ENCODE results near the gene HS3ST2.

Gene HS3ST2

DNA sequence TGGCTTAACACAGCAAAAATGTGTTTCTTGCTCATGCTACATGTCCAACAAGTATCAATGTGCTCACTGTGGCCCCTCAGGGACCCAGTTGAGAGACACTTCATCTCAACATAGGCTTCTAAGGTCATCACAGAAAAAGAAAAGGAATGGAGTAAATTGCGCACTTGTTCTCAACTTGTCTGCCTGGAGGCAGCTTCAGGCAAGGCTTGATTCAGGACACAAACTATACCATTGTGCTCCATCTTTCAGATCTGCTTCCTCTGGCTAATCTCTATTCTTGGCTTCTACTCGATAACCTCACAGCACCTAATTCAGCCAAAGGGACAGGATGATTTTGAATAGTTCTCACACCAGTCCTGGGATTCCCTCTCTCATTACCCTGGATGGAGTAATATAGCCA, 35.6 kb downstream of the HS3ST2 start:
- no peak overlapping the region for H3K4me3 ChIP-seq
- DNase-seq = no peak
- no peaks in the 10 kb centered on the region for H3K4me1 ChIP-seq
- no peak overlapping the region for H3K27ac ChIP-seq
- intact Hi-C loops (cut with DNase I; ENCODE audit: low total_unique reads) = no loop called here
- no peaks in the 10 kb centered on the region for H3K36me3 ChIP-seq
- no peaks in the 10 kb centered on the region for H3K9me3 ChIP-seq
- TF ChIP-seq, protein P1, sequence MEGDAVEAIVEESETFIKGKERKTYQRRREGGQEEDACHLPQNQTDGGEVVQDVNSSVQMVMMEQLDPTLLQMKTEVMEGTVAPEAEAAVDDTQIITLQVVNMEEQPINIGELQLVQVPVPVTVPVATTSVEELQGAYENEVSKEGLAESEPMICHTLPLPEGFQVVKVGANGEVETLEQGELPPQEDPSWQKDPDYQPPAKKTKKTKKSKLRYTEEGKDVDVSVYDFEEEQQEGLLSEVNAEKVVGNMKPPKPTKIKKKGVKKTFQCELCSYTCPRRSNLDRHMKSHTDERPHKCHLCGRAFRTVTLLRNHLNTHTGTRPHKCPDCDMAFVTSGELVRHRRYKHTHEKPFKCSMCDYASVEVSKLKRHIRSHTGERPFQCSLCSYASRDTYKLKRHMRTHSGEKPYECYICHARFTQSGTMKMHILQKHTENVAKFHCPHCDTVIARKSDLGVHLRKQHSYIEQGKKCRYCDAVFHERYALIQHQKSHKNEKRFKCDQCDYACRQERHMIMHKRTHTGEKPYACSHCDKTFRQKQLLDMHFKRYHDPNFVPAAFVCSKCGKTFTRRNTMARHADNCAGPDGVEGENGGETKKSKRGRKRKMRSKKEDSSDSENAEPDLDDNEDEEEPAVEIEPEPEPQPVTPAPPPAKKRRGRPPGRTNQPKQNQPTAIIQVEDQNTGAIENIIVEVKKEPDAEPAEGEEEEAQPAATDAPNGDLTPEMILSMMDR (IDR thresholded peaks at IDR 0.05) = no peak
- H3K27me3 ChIP-seq = no peaks in the 10 kb centered on the region

DNA sequence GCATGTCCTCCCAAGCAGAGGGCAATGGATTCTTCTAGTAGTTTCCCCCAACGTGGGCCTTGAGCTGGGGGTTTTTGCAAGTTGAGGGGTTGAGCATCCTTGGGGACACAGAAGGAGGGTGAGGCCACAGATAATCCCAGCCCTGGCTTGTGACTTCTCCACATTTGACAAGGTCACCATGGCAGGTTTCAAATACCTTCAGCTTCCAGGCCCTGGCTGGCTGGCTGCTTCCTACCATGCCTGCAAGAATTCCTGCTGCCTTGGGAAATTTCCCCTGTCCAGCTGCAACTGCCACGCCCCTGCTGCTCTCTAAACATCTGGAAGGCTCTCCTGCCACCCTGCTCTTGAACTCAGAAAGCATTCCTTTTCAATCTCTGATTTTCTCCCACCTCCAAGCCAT, 41.3 kb downstream of the HS3ST2 start:
- Histone ChIP-seq H3K27me3 (no peaks in the 10 kb centered on the region), H3K4me1 (no peaks in the 10 kb centered on the region), H3K27ac (no peak overlapping the region), H3K9me3 (no peaks in the 10 kb centered on the region), H3K36me3 (no peaks in the 10 kb centered on the region), H3K4me3 (no peak overlapping the region)
- no peak for DNase-seq
- intact Hi-C loops (cut with DNase I; ENCODE audit: low total_unique reads) = no loop called here
- TF ChIP-seq, protein P1 (IDR thresholded peaks at IDR 0.05) = no peak

- intact Hi-C loops (cut with DNase I; ENCODE audit: low total_unique reads) = no loop called here
- DNase-seq = no peak
Observed at GRCh38 chr16:22857296-22858025, 43.5 kb downstream of the HS3ST2 start.

GRCh38 chr16:22859925-22860324, 46.0 kb downstream of the HS3ST2 start:
- TF ChIP-seq, protein P1 (IDR thresholded peaks at IDR 0.05) = no peak
- Histone ChIP-seq H3K9me3 (no peaks in the 10 kb centered on the region), H3K36me3 (no peaks in the 10 kb centered on the region), H3K27me3 (no peaks in the 10 kb centered on the region), H3K27ac (no peak overlapping the region), H3K4me1 (no peaks in the 10 kb centered on the region), H3K4me3 (no peak overlapping the region)
- intact Hi-C loops (cut with DNase I; ENCODE audit: low total_unique reads) = no loop called here
- DNase-seq = no peak

More at GRCh38 chr16:22857296-22858025, 43.5 kb downstream of the HS3ST2 start:
- H3K36me3 ChIP-seq = no peaks in the 10 kb centered on the region
- H3K27ac ChIP-seq = no peak overlapping the region
- H3K4me3 ChIP-seq = no peak overlapping the region
- TF ChIP-seq, protein P1 (IDR thresholded peaks at IDR 0.05) = no peak
- no peaks in the 10 kb centered on the region for H3K9me3 ChIP-seq
- H3K27me3 ChIP-seq = no peaks in the 10 kb centered on the region
- no peaks in the 10 kb centered on the region for H3K4me1 ChIP-seq

- H3K36me3 ChIP-seq = no peaks in the 10 kb centered on the region
- H3K4me3 ChIP-seq = no peak overlapping the region
- no peaks in the 10 kb centered on the region for H3K27me3 ChIP-seq
- DNase-seq = no peak
- no peaks in the 10 kb centered on the region for H3K9me3 ChIP-seq
- no peak overlapping the region for H3K27ac ChIP-seq
- intact Hi-C loops (cut with DNase I; ENCODE audit: low total_unique reads) = no loop called here
- TF ChIP-seq, protein P1 (IDR thresholded peaks at IDR 0.05) = no peak
- no peaks in the 10 kb centered on the region for H3K4me1 ChIP-seq
Observed at GRCh38 chr16:22861580-22861979, 47.6 kb downstream of the HS3ST2 start.
